GM21717 (cell line): ENCODE data around the gene PMEPA1.

Experiments used
- ATAC-seq: cut with Tn5 transposase; IDR thresholded peaks from one replicate; pipeline ENCODE4 v1.9.1; 2021; ENCODE audit warnings: mild to moderate bottlenecking, moderate library complexity; ENCODE audit not compliant: unreplicated experiment

The PMEPA1 gene

DNA sequence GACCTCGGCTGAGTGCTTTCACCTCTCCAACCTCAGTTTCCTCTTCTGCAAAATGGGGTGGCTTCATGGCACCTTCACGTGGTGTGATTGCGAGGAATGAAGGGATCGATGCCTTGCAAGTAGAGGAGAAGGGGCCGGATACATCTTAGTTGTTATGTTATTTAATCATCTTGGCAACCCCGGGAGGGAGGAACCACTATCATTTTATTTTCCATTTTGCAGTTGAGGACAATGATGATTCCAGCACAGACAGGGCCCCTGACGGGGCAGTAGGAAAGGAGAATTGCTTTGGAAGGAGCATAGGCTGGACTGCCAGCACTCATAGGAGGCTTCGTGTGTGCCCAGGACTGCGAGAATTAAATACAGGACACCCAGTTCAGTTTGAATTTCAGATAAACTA lies 2.5 kb upstream of the PMEPA1 start:
- ATAC-seq: no peak

DNA sequence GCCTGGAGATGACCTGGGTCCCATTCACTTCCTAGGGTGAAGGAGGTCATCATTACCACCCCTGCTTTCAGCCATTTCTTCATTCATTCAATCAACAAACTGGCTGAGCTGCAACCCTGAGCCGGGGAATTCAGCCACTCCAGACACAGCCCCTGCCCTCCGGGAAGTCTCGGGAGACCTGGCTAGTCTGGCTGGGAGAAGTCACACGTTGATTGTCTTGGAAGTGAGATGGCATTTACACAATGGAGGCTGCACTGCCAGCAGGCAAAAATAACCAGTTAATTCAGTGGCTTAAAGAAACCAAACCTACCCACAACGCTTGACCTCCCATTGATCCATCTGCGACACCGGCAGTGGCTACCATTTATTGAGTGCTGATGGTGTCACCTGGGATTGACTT lies 2.0 kb upstream of the PMEPA1 start:
- ATAC-seq: no peak

DNA sequence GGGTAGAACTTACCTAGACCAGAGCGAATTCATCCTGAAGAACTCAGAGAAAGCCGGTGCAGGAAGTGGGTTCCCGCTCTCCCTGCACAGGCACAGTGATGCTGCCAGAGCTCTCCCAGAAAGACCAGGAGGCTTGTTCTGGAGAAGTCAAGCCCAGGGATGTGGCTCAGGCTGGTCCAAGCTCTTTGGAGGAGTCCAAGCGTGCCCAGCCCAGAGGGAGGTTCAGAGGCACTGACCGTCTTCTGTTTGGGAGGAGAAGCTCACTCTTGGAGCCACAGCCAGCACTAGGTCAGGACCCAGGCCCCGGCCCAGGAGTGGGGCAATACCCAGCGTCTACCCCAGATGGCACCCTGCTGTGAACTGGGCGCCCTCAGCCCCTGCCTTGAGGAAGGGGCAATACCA lies 1.5 kb upstream of the PMEPA1 start:
- ATAC-seq: no peak

DNA sequence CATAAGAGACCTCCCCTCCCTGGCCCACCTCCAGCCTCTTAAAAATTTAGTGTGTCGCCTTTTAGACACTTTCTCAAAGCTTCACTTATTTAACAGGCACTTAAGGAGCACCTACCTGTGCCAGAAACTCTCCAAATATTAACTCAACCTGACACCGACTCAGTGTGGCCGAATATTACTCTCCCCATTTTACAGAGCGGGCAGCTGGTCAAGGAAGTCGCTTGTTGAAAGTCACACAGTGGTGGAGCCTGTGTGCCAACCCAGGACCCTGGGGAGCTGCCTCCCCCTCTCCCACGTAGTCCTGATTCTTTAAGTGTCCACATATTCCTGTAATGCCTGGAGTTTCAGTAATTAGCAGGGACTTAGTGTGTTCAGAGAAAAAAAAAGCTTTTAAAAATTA lies 1.0 kb upstream of the PMEPA1 start:
- ATAC-seq: no peak

DNA sequence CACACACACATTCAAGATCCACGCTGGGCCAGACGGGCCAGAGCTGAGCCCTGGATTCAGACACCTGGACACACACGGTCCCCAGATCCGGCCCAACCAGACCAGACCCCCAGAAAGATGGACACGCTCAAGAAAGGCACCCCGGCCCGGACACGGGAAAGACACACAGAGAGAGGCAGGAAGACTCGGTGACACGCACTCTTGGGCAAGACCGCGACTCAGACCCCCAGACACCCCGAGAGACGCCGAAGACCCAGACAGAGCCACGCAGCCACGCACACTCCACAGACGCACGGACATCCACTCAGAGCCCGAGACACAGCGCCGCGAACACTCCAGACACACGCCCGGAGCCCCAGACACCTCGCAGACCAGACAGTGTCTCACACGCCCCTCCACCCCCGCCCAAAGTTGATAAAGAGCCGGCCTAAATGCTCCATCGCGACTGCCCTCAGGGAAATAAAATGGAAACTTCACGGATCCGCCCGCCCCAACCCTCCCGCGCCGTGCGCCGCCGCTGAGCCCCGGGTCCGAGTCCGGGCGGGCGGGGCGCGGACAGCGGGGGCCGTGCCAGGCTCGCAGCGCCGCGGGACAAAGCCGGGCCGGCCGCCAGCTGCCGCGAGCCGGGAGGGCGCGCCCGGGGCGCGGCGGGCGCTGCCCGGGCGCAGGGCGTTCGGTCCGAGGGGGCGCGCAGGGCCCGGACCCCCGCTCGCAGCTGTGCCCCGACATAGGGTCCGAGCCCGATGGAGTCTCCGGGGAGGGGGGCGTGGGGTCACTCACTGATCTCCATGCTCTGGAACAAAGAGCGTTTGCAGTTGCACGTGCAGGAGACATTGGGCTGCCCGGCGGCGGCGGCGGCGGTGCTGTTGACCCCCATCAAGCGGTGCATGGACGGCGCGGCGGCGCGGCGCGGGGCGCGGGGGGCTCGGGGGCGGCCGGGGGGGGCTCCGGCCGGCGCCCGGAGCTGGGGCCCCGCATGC lies 831 bp downstream of the PMEPA1 start:
- no peak for ATAC-seq

DNA sequence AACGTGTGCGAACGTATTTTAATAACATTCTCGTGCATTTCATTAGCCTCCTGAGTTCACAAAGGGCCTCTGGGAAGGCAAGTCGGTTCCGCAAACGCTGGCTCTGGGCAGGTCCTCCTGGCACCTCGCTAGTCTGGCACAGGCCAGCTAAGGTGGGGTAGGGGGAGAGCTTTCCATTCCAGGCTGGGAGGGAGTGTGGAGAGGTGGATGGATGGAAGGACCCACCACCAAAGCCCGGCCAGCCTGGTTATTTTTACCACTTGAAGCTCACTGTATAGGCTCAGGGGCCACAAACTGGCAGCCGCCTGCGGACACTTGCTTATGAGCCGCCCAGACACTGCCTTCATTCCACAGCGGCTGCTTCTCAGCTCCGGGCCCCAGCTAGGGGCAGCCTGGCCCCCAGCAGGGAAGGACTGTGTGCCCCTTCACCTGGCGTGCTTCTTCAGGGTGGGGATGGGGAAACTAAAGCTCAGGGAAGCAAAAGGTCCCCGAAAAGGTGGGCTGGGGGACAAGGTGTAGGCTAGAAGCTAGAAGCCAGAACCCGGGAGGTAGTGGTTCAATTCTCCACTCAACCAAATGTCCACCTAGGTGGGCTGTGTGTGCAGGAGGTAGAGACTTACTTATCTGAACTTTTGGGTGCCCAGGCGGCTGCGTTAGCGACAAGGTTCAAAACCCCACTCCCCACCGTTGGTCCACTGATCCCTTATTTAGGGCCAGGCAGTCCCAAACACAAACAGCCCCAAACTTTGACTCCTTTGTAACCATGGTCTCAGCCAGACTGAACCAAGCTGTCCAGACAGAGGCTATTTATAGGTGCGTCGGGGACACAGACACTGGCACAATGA lies 1.7 kb downstream of the PMEPA1 start:
- ATAC-seq: no peak

DNA sequence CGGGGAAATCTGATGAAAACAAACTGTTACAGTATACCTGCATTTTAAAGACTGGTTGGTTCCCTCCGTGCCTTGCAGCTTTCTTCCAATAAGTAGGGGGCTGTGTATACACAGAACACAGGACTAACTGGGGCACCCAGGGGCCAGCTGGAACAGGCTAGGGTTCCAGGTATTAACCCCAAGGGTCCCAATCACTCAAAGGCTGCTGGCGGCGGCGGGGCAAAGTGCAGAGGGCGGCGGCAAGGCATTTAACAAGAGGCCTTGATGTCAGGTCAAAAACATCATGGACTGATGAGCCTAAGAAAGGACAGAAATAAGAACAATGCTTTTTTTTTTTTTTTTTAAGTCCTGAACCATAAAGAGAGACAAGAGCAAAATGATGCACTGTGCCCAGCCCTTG lies 2.5 kb downstream of the PMEPA1 start:
- ATAC-seq: no peak

DNA sequence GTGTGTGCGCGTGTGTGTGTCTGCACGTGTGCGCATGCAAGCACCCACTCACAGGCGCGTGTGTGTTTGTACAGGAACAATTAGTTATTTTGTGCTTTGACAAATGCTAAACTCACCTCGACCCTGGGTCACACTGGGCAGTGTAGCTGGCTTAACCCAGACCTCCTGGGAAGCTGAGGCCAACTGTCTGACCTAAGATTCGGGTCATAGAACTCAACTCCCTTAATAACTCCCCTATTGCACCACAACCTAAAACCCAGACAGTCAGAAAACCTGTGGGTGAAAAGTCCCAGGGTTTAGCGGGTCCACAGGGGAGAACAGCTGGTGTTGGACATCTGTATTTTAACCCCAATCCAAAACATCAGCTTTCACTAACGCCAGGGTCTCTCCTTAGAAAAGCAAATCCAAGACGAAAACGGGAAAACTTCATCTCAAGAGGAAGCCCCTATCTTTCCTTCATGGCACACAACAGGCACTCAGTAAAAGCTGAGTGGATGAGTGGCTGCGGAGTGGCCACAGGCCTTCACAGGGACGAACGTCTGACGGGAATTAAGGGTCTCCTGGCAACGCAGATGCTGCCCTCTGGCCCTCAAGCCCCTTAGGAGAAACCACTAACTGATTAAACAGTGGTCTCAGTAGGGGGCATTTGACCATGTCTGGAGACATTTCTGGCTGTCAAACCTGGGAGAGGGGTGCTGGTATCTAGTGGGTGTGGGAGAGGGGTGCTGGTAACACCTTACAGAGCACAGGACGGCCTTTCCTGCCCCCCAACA lies 4.5 kb downstream of the PMEPA1 start:
- no peak for ATAC-seq

DNA sequence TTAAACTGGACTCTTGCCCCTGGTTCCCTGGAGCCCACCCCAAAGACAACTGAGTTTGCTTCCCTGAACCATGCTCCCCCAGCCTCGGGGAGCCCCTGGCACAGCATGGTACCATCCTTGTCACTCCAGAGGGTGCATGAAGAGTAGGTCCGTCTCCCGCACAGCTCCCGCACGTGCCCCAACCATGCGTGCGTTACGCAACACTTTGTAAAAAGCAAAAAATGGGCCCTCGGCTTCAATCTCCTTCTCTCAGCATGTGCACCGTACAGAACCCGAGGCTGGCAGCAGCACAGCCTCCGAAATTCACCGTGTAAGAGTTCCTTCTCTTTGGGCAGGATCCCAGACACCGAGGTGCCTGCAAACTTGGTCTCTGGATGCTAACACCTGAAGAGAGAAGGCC lies 5.6 kb downstream of the PMEPA1 start:
- ATAC-seq: no peak

DNA sequence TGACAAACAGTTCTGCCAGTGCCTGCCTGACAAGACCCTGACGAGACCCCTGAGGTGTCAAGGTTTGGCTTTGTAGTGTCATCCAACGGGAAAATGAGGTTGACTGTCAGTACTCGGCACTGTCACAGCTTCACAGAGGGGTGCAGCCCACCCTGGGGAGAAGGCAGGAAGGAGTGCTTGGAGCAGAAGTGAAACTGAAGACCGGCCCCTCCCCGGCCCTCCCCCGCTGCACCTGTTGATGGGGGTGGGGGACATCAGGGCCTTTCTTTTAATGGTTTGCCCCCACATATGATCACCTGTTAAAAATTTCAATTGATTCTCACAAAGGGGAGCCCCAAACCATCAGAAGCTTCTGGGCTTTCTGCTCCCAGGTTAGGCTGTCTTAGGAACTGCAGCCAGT lies 6.8 kb downstream of the PMEPA1 start:
- ATAC-seq: no peak

DNA sequence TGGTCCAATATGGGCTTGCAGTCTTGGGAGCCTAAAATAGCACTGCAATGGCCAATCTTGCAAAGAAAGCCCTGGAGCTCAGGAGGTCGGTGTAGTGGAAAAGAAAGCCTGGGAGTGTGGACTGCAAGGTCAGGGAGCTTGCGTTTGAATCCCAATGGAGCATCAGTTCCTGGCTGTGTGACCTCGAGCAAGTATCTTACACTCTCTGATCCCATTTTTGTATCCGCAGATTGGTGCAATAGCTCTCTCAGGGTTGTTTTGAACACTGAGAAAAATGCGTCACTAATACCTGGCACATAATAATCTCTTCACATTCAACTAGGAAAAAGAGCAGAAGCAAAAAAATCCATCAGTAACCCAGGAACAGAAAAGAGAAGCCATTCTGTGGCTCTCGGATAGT lies 7.3 kb downstream of the PMEPA1 start:
- no peak for ATAC-seq

DNA sequence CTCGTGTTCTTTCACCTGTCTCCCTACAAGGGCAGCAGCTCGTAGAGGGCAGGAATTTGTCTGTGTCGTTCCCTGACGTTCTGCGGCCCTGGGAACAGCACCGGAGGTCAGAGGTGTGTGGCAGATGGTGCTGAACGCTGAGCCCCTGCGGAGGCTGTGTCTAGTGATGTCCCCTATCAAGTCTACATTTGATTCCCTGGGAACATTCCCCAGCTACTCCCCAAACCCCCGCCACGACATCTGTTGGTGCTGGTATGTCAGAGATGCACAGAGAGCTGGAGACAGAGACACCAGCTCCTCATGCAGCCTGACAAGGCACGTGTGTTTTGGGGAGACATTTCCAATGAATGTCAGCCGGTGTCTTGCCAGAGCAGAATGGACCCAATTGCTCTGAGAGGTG lies 7.7 kb downstream of the PMEPA1 start:
- ATAC-seq: no peak

DNA sequence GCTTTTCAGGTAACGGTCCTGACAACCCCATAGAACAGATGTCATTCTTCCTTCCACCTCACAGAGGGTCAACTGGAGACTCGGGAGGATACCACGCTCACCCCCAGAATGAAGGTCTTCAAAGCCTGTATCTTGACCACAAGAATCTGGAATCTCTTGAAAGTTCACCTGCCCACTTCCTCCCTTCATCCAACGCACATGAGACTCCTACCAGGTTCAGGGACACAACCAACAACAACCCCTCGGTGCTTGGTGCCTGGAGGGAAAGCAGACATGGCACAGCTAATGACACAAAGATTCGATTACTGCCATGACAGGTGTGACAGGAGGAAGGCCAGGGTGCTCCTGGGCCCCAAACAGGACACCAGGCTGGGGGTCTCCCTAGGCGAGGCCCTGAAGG lies 8.2 kb downstream of the PMEPA1 start:
- ATAC-seq: no peak

DNA sequence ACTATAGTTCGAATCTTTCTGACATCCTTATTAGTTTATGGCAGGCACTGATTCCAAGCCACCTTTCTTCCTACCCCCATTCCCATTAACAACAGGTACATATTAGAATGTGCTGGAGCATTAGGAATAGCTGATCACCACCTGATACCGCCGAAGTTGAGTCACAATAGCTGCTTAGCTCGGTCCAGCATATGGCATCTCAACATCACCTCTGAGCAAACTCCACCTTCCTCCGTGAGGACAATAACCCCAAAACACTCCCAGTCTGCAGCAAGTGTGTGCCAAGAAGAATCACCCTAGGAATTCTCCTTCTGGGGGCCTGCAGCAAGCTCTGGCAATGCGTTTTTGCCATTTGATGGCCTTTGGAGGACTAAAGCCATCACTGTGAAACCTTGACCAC lies 8.7 kb downstream of the PMEPA1 start:
- no peak for ATAC-seq

DNA sequence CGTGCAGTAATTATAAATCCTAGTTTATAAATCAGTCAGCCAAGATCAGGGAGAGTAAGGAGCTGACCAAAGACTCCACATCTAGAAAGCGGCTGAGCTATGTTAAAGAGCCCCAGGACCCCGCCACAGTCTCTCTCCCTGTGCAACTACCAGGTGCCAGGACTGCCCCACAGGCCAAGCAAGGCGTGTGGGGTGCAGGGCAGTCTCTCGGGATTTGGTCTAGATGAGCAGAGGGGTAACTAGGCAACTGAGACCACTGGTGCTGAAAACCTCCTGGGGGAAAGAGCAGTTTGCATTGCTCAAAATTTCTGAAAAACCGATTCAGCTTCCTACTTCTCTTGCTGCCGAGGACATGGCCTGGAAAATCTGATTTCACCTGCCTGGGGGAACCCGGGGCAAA lies 10.4 kb downstream of the PMEPA1 start:
- ATAC-seq: no peak

DNA sequence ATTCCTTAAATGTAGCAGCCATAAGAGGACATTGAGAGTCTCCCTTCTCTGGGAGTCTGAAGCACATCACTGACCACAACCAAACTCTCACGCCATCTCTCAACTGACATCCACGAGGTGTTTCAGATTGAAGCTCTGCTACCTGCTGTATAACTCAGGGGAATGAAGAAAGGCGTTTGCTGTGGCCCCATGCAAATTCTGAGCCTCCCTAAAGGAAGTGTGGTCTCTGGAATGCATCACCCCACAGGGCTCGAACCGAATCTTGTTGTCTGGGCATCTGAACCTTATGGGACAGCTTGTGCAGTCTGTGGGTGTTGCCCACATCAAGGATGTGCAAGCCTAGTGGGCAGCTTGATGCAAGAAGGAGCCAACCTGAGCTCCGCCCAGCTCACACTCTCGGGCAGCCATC lies 10.9 kb downstream of the PMEPA1 start:
- no peak for ATAC-seq

DNA sequence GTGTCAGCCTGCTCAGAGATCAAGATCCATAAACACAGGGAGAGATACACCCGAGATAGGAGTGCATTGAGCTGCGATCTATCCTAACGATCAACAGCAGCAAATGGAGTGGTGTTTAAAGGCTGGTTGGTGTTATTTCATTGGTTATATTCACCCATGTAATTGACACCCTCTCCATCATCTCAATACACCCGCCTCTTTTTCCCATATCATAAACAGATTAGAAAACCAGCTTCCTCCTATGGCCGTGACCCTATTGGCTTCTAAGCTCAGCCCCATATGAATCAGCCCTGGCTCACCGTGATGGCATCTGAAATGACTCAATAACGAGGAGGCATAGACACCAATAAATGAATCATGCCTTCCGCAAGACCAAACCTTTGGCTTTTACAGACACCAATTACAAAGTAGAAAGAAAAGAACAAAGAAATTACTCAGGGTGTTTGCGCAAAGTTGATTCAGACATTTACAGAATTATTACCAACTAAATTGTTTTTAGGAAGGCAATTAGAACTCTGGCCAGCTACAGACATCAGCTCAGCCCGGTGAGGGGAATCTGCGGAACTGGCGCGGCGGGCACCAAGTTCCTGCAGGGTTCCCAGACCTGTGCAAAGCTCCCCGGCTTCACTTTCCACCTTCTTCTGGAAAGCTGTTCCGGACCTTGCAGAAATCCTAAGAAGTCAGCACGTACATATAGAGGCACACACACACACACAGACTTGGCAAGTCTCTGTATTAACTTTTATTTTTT lies 11.5 kb downstream of the PMEPA1 start:
- no peak for ATAC-seq

DNA sequence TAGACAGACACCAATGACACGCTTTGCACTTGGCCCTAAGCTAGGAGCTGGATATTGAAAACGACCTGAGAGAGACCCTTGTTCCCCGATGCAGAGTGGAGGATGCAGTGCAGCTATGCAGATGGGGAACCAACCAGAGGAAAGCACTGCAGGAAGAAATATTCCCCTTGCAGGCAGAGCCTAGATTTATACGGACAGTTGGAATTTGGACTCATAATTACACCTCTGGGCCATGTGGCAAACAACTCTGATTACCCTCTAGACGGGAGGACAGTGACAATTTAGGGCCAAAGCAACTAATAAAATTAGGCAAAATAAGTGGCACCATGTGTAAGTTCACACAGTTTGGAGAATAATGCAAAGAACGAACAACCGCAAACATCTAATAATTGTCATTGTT lies 12.3 kb downstream of the PMEPA1 start:
- no peak for ATAC-seq

DNA sequence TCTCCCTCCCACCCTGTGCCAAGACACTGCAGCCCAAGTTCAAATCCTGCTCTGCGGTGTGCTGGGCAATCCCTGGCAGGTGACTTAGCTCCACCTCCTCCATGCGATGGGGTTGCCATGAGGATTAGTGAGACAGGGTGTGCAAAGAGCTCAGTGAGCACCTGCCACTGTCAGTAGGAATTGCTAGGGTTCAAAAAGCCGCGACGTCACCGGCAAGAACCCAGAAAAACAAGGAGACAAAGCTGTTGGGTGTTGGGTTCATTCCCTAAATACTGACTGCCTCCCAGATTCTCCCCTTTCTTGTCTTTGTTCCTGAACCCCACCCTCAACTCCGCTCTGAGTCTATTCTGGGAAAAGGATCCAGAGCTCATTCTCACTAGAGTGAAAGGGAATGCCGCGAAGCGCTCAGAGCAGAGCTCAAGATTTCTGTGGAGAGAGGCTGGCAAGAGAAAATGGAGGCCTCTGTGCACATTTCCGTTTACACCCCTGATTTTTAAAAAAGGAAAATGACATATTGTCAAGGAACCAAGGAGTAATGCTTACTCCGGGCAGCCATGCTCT lies 13.3 kb downstream of the PMEPA1 start:
- no peak for ATAC-seq

DNA sequence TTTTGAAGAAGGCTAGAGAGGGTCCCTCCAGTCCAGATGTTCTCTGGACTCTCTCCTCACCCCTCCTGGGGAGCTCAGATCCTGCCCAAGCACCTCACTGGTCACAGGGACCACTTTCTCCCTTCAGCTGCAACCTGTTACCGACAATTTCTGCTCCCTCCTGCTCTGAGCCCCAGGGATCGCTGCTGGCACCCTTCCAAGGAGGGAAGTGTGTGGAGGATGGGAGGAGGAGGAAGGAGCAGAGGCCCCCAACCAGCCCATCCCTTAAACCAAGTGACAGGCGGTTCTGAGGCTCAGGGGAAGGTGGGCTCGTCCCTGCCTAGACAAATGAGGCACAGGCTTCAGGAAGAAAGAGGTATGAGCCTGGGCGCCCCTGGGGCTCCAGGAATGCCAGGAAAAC lies 13.9 kb downstream of the PMEPA1 start:
- ATAC-seq: no peak
